Central memory CD8-positive, alpha-beta T cell (primary cell): Measurements from ENCODE around the gene ASCC3.
A peak's percentile ranks its signal among the peaks of the same experiment; 100 is the strongest.

ENCODE experiments used
- ATAC-seq: fragments of 150-1000 bp; cut with Tn5 transposase; replicated peaks from 2 replicates; pipeline ENCODE4 v1.10.0; 2022; ENCODE audit warnings: mild to moderate bottlenecking, moderate FRiP score, moderate number of reproducible peaks; ENCODE audit not compliant: poor library complexity, severe bottlenecking; ENCODE audit errors: extremely low read depth
- DNase-seq, 2 donors: peaks; one replicate each; pipeline ENCODE4 v3.0.0; 2021; ENCODE audit warnings: low spot score in 2 of 2
- H3K27ac Mint-ChIP-seq: one replicate; pipeline ENCODE4 v1.8.0; 2022; ENCODE audit warnings: low read depth, mild to moderate bottlenecking, moderate library complexity, mixed read lengths
- H3K27me3 Mint-ChIP-seq: one replicate; pipeline ENCODE4 v1.8.0; 2022; ENCODE audit warnings: mixed read lengths
- H3K36me3 Mint-ChIP-seq: one replicate; pipeline ENCODE4 v1.8.0; 2022; ENCODE audit warnings: mild to moderate bottlenecking, moderate library complexity, mixed read lengths; ENCODE audit not compliant: insufficient read depth
- H3K4me1 Mint-ChIP-seq: one replicate; pipeline ENCODE4 v1.8.0; 2022; ENCODE audit warnings: mixed read lengths
- H3K4me3 Mint-ChIP-seq: one replicate; pipeline ENCODE4 v1.8.0; 2022; ENCODE audit warnings: mild to moderate bottlenecking, moderate library complexity, mixed read lengths
- H3K9me3 Mint-ChIP-seq: one replicate; pipeline ENCODE4 v1.8.0; 2022; ENCODE audit warnings: mixed read lengths

Gene ASCC3

GRCh38 chr6:100617633-100618350 is 263.3 kb downstream of the ASCC3 start:
- H3K4me1 Mint-ChIP-seq = no peaks in the 10 kb centered on the region
- no peak overlapping the region for H3K27ac Mint-ChIP-seq
- DNase-seq (no peak), ATAC-seq (no peak)
- no peak overlapping the region for H3K4me3 Mint-ChIP-seq
- H3K9me3 Mint-ChIP-seq = no peaks in the 10 kb centered on the region
- H3K36me3 Mint-ChIP-seq = peaks cover 5% of the 10 kb centered on the region
- H3K27me3 Mint-ChIP-seq = no peaks in the 10 kb centered on the region

- Mint-ChIP-seq H3K4me1 (no peaks in the 10 kb centered on the region), H3K27me3 (no peaks in the 10 kb centered on the region), H3K4me3 (no peak overlapping the region), H3K9me3 (no peaks in the 10 kb centered on the region), H3K27ac (no peak overlapping the region), H3K36me3 (peaks cover 4% of the 10 kb centered on the region)
- no peak for ATAC-seq
- no peak for DNase-seq
Observed at GRCh38 chr6:100614933-100615332, 266.2 kb downstream of the ASCC3 start.

GRCh38 chr6:100614386-100614785 is 266.7 kb downstream of the ASCC3 start:
- no peak for ATAC-seq
- Mint-ChIP-seq H3K4me3 (no peak overlapping the region), H3K9me3 (no peaks in the 10 kb centered on the region), H3K27ac (no peak overlapping the region), H3K36me3 (peaks cover 4% of the 10 kb centered on the region), H3K4me1 (no peaks in the 10 kb centered on the region), H3K27me3 (no peaks in the 10 kb centered on the region)
- DNase-seq = no peak

GRCh38 chr6:100613656-100614055 is 267.5 kb downstream of the ASCC3 start:
- no peak for DNase-seq
- H3K36me3 Mint-ChIP-seq = peaks cover 4% of the 10 kb centered on the region

GRCh38 chr6:100612094-100612493 is 269.0 kb downstream of the ASCC3 start:
- Mint-ChIP-seq H3K27me3 (no peaks in the 10 kb centered on the region), H3K4me1 (no peaks in the 10 kb centered on the region), H3K27ac (no peak overlapping the region), H3K9me3 (no peaks in the 10 kb centered on the region), H3K36me3 (peaks cover 2% of the 10 kb centered on the region), H3K4me3 (no peak overlapping the region)
- no peak for DNase-seq
- no peak for ATAC-seq

More at GRCh38 chr6:100613656-100614055, 267.5 kb downstream of the ASCC3 start:
- no peaks in the 10 kb centered on the region for H3K9me3 Mint-ChIP-seq
- H3K27me3 Mint-ChIP-seq = no peaks in the 10 kb centered on the region
- H3K27ac Mint-ChIP-seq = no peak overlapping the region
- H3K4me1 Mint-ChIP-seq = no peaks in the 10 kb centered on the region
- ATAC-seq = no peak
- H3K4me3 Mint-ChIP-seq = no peak overlapping the region

GRCh38 chr6:100599088-100599770 is 281.9 kb downstream of the ASCC3 start:
- no peaks in the 10 kb centered on the region for H3K27me3 Mint-ChIP-seq
- H3K27ac Mint-ChIP-seq = no peak overlapping the region
- no peaks in the 10 kb centered on the region for H3K9me3 Mint-ChIP-seq
- H3K4me1 Mint-ChIP-seq = no peaks in the 10 kb centered on the region
- H3K36me3 Mint-ChIP-seq = peaks cover 19% of the 10 kb centered on the region
- H3K4me3 Mint-ChIP-seq = no peak overlapping the region
- ATAC-seq (no peak), DNase-seq (no peak)

GRCh38 chr6:100595456-100595855 is 285.7 kb downstream of the ASCC3 start:
- no peak for DNase-seq
- Mint-ChIP-seq H3K27me3 (no peaks in the 10 kb centered on the region), H3K36me3 (peaks cover 11% of the 10 kb centered on the region), H3K4me1 (no peaks in the 10 kb centered on the region), H3K9me3 (no peaks in the 10 kb centered on the region), H3K27ac (no peak overlapping the region), H3K4me3 (no peak overlapping the region)
- ATAC-seq = no peak

- Mint-ChIP-seq H3K4me3 (no peak overlapping the region), H3K27ac (no peak overlapping the region), H3K4me1 (no peaks in the 10 kb centered on the region), H3K36me3 (peaks cover 20% of the 10 kb centered on the region), H3K9me3 (no peaks in the 10 kb centered on the region), H3K27me3 (no peaks in the 10 kb centered on the region)
- ATAC-seq = no peak
- DNase-seq = no peak
Observed at GRCh38 chr6:100593522-100593921, 287.6 kb downstream of the ASCC3 start.

GRCh38 chr6:100592929-100593328 is 288.2 kb downstream of the ASCC3 start:
- Mint-ChIP-seq H3K9me3 (no peaks in the 10 kb centered on the region), H3K27me3 (no peaks in the 10 kb centered on the region), H3K27ac (no peak overlapping the region), H3K4me1 (no peaks in the 10 kb centered on the region), H3K36me3 (peaks cover 19% of the 10 kb centered on the region), H3K4me3 (no peak overlapping the region)
- DNase-seq (no peak), ATAC-seq (no peak)

GRCh38 chr6:100577425-100577824 is 303.7 kb downstream of the ASCC3 start:
- Mint-ChIP-seq H3K27ac (peak overlapping the region; percentile 19), H3K27me3 (no peaks in the 10 kb centered on the region), H3K4me1 (peaks cover 17% of the 10 kb centered on the region), H3K4me3 (no peak overlapping the region), H3K36me3 (peaks cover 2% of the 10 kb centered on the region), H3K9me3 (no peaks in the 10 kb centered on the region)
- ATAC-seq (peak; percentile 76), DNase-seq (no peak)

- Mint-ChIP-seq H3K4me1 (peaks cover 17% of the 10 kb centered on the region), H3K9me3 (peaks cover under 1% of the 10 kb centered on the region), H3K27me3 (no peaks in the 10 kb centered on the region), H3K36me3 (peaks cover 2% of the 10 kb centered on the region), H3K27ac (no peak overlapping the region), H3K4me3 (no peak overlapping the region)
- no peak for ATAC-seq
- DNase-seq = no peak
Observed at GRCh38 chr6:100575921-100576320, 305.2 kb downstream of the ASCC3 start.

GRCh38 chr6:100574836-100575235 is 306.3 kb downstream of the ASCC3 start:
- ATAC-seq = no peak
- H3K4me1 Mint-ChIP-seq = peaks cover 22% of the 10 kb centered on the region
- peaks cover 2% of the 10 kb centered on the region for H3K36me3 Mint-ChIP-seq

GRCh38 chr6:100573166-100573565 is 308.0 kb downstream of the ASCC3 start:
- DNase-seq (no peak), ATAC-seq (no peak)
- Mint-ChIP-seq H3K27me3 (no peaks in the 10 kb centered on the region), H3K27ac (no peak overlapping the region), H3K4me1 (peaks cover 6% of the 10 kb centered on the region), H3K36me3 (peaks cover 4% of the 10 kb centered on the region), H3K9me3 (peaks cover 9% of the 10 kb centered on the region), H3K4me3 (no peak overlapping the region)

More at GRCh38 chr6:100574836-100575235, 306.3 kb downstream of the ASCC3 start:
- Mint-ChIP-seq H3K4me3 (no peak overlapping the region), H3K27ac (no peak overlapping the region), H3K27me3 (no peaks in the 10 kb centered on the region), H3K9me3 (peaks cover 9% of the 10 kb centered on the region)
- DNase-seq = no peak
